Mammary epithelial cell (primary cell): ENCODE data around the gene FERMT2.

Experiments
- EZH2 ChIP-seq: IDR thresholded peaks from 2 replicates; pipeline ENCODE4 v1.6.1; 2012; ENCODE audit warnings: low read length, inconsistent platforms, borderline replicate concordance
- TF ChIP-seq, protein P1 (sequence below), 2 donors: IDR thresholded peaks in 1 of 2; conservative IDR thresholded peaks in 1 of 2; 2 replicates each; pipeline ENCODE4 v1.5.1; 2011 to 2012; ENCODE audit warnings: inconsistent platforms in 2 of 2, low read length in 2 of 2, mild to moderate bottlenecking in 2 of 2, control low read depth in 1 of 2, low read depth in 1 of 2; ENCODE audit not compliant: insufficient read depth in 1 of 2; ENCODE audit errors: extremely low read depth in 1 of 2

DNA sequence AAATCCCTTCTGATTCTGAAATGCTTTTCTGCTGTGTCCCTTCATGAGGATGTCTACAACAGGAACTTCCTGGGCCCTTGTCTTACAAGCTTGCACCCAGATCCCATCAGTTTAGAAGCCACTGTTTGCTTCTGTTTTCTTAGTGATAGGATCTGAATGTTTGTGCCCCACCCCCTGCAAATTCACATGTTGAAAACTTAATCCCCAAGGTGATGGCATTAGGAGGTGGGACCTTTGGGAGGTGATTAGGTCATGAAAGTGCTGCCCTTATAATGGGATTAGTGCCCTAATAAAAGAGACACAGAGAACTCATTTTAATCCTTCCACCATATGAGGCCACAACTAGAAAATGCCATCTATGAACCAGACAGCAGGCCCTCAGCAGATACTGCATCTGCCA lies 123.4 kb downstream of the FERMT2 start:
- TF ChIP-seq, protein P1, sequence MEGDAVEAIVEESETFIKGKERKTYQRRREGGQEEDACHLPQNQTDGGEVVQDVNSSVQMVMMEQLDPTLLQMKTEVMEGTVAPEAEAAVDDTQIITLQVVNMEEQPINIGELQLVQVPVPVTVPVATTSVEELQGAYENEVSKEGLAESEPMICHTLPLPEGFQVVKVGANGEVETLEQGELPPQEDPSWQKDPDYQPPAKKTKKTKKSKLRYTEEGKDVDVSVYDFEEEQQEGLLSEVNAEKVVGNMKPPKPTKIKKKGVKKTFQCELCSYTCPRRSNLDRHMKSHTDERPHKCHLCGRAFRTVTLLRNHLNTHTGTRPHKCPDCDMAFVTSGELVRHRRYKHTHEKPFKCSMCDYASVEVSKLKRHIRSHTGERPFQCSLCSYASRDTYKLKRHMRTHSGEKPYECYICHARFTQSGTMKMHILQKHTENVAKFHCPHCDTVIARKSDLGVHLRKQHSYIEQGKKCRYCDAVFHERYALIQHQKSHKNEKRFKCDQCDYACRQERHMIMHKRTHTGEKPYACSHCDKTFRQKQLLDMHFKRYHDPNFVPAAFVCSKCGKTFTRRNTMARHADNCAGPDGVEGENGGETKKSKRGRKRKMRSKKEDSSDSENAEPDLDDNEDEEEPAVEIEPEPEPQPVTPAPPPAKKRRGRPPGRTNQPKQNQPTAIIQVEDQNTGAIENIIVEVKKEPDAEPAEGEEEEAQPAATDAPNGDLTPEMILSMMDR (conservative IDR thresholded peaks at IDR 0.05 in 1 of 2, IDR thresholded peaks at IDR 0.05 in 1 of 2; ENCODE audit: extremely low read depth in 1 of 2, insufficient read depth in 1 of 2, low read depth in 1 of 2, low read length in 2 of 2) = no peak
- no peak for TF ChIP-seq EZH2
